ENCODE results near the gene CCSER1. TPM values are rescaled to one million over a fixed set of nuclear protein-coding genes. Genes with fewer than 3 reads are reported as not detected.

Gene CCSER1
- total and polyA plus RNA-seq, 2 experiments from 2014 or later, result not detected

GRCh38 chr4:91359041-91360031 lies 1232.1 kb downstream of the CCSER1 start:
- in situ Hi-C loops (cut with MboI), result no loop called here
- no peaks in the 10 kb centered on the region for H3K36me3 ChIP-seq (ENCODE audit: low read depth)
- WGBS, 2 experiments (ENCODE audit: low coverage in 1 of 2, low lambda C conversion rate in 2 of 2, missing lambda C conversion rate in 2 of 2), result 6 to 8% methylated on average over 8 of the region's 8 CpGs

GRCh38 chr4:91362125-91362524 lies 1234.9 kb downstream of the CCSER1 start:
- Histone ChIP-seq H3K36me3 (ENCODE audit: low read depth) (no peaks in the 10 kb centered on the region), H4K20me1 (ENCODE audit: insufficient read depth) (no peaks in the 10 kb centered on the region), H3K4me2 (ENCODE audit: unreplicated experiment) (no peak overlapping the region), H3K9ac (no peak overlapping the region), H2AFZ (no peak overlapping the region), H3K79me2 (ENCODE audit: insufficient read depth) (no peaks in the 10 kb centered on the region), H3K9me2 (ENCODE audit: insufficient read depth) (no peaks in the 10 kb centered on the region), H3K9me3 (ENCODE audit: low read depth) (peaks cover 2% of the 10 kb centered on the region), H3K4me1 (ENCODE audit: insufficient read depth) (no peaks in the 10 kb centered on the region), H3K4me3 (no peak overlapping the region), H3K27me3 (replicated peaks; ENCODE audit: insufficient read depth) (no peaks in the 10 kb centered on the region), H3K27ac (no peak overlapping the region), H3F3A (ENCODE audit: insufficient read depth) (no peaks in the 10 kb centered on the region)
- WGBS, 2 experiments (ENCODE audit: low coverage in 1 of 2, low lambda C conversion rate in 2 of 2, missing lambda C conversion rate in 2 of 2), result 0 to 3% methylated on average over 1 of the region's 1 CpG
- in situ Hi-C loops (cut with MboI), result no loop called here
- no peak for DNase-seq
- TF ChIP-seq EZH2 (IDR thresholded peaks at IDR 0.05; ENCODE audit: insufficient read depth, poor library complexity, severe bottlenecking) (no peak), EZH2phosphoT487 (IDR thresholded peaks at IDR 0.05; ENCODE audit: insufficient read depth, low read depth) (no peak)

More at GRCh38 chr4:91359041-91360031, 1232.1 kb downstream of the CCSER1 start:
- Histone ChIP-seq H3K27ac (no peak overlapping the region), H3K9ac (no peak overlapping the region), H3K4me1 (ENCODE audit: insufficient read depth) (no peaks in the 10 kb centered on the region), H3K4me3 (no peak overlapping the region), H3K9me3 (ENCODE audit: low read depth) (peaks cover 2% of the 10 kb centered on the region), H3K79me2 (ENCODE audit: insufficient read depth) (no peaks in the 10 kb centered on the region), H3K27me3 (replicated peaks; ENCODE audit: insufficient read depth) (no peaks in the 10 kb centered on the region), H3K9me2 (ENCODE audit: insufficient read depth) (no peaks in the 10 kb centered on the region), H3F3A (ENCODE audit: insufficient read depth) (no peaks in the 10 kb centered on the region), H4K20me1 (ENCODE audit: insufficient read depth) (no peaks in the 10 kb centered on the region), H2AFZ (no peak overlapping the region), H3K4me2 (ENCODE audit: unreplicated experiment) (no peak overlapping the region)
- no peak for DNase-seq
- TF ChIP-seq EZH2phosphoT487 (IDR thresholded peaks at IDR 0.05; ENCODE audit: insufficient read depth, low read depth) (no peak), EZH2 (IDR thresholded peaks at IDR 0.05; ENCODE audit: insufficient read depth, poor library complexity, severe bottlenecking) (no peak)

GRCh38 chr4:91366554-91366953 lies 1239.4 kb downstream of the CCSER1 start:
- Histone ChIP-seq H3K9me3 (ENCODE audit: low read depth) (no peaks in the 10 kb centered on the region), H3K4me2 (ENCODE audit: unreplicated experiment) (no peak overlapping the region), H3K4me1 (ENCODE audit: insufficient read depth) (no peaks in the 10 kb centered on the region), H3K36me3 (ENCODE audit: low read depth) (no peaks in the 10 kb centered on the region), H3K9ac (no peak overlapping the region), H3F3A (ENCODE audit: insufficient read depth) (no peaks in the 10 kb centered on the region), H2AFZ (no peak overlapping the region), H3K27me3 (replicated peaks; ENCODE audit: insufficient read depth) (no peaks in the 10 kb centered on the region), H3K79me2 (ENCODE audit: insufficient read depth) (no peaks in the 10 kb centered on the region), H3K9me2 (ENCODE audit: insufficient read depth) (no peaks in the 10 kb centered on the region), H3K4me3 (no peak overlapping the region), H4K20me1 (ENCODE audit: insufficient read depth) (no peaks in the 10 kb centered on the region), H3K27ac (no peak overlapping the region)
- in situ Hi-C loops (cut with MboI), result no loop called here
- TF ChIP-seq EZH2phosphoT487 (IDR thresholded peaks at IDR 0.05; ENCODE audit: insufficient read depth, low read depth), result no peak
- TF ChIP-seq EZH2 (IDR thresholded peaks at IDR 0.05; ENCODE audit: insufficient read depth, poor library complexity, severe bottlenecking), result no peak
- no peak for DNase-seq

- no peak for DNase-seq
- WGBS, 2 experiments (ENCODE audit: low coverage in 1 of 2, low lambda C conversion rate in 2 of 2, missing lambda C conversion rate in 2 of 2), result 26% methylated on average over 3 of the region's 3 CpGs
- in situ Hi-C loops (cut with MboI), result no loop called here
These were observed 1241.9 kb downstream of the CCSER1 start for GRCh38 chr4:91369116-91369515.

More at GRCh38 chr4:91369116-91369515, 1241.9 kb downstream of the CCSER1 start:
- H3K27me3 ChIP-seq (replicated peaks; ENCODE audit: insufficient read depth), result no peaks in the 10 kb centered on the region
- H3K4me1 ChIP-seq (ENCODE audit: insufficient read depth), result no peaks in the 10 kb centered on the region
- TF ChIP-seq EZH2phosphoT487 (IDR thresholded peaks at IDR 0.05; ENCODE audit: insufficient read depth, low read depth) (no peak), EZH2 (IDR thresholded peaks at IDR 0.05; ENCODE audit: insufficient read depth, poor library complexity, severe bottlenecking) (no peak)
- no peak overlapping the region for H3K9ac ChIP-seq
- no peaks in the 10 kb centered on the region for H3K79me2 ChIP-seq (ENCODE audit: insufficient read depth)
- no peak overlapping the region for H3K4me3 ChIP-seq
- no peaks in the 10 kb centered on the region for H3K9me2 ChIP-seq (ENCODE audit: insufficient read depth)
- no peak overlapping the region for H2AFZ ChIP-seq
- H3K36me3 ChIP-seq (ENCODE audit: low read depth), result no peaks in the 10 kb centered on the region
- H3K4me2 ChIP-seq (ENCODE audit: unreplicated experiment), result no peak overlapping the region
- no peaks in the 10 kb centered on the region for H3F3A ChIP-seq (ENCODE audit: insufficient read depth)
- peaks cover 10% of the 10 kb centered on the region for H3K9me3 ChIP-seq (ENCODE audit: low read depth)
- no peaks in the 10 kb centered on the region for H4K20me1 ChIP-seq (ENCODE audit: insufficient read depth)
- H3K27ac ChIP-seq, result no peak overlapping the region

Measured in GM23248 (cell line).